ENCODE measurements around the gene TMEM238. TPM values are rescaled to one million over a fixed set of nuclear protein-coding genes. Genes with fewer than 3 reads are reported as not detected.

The TMEM238 gene
- polyA plus RNA-seq, 1 of the 3 experiments (the other 2 are of a cell fraction), result 0.12 TPM

DNA sequence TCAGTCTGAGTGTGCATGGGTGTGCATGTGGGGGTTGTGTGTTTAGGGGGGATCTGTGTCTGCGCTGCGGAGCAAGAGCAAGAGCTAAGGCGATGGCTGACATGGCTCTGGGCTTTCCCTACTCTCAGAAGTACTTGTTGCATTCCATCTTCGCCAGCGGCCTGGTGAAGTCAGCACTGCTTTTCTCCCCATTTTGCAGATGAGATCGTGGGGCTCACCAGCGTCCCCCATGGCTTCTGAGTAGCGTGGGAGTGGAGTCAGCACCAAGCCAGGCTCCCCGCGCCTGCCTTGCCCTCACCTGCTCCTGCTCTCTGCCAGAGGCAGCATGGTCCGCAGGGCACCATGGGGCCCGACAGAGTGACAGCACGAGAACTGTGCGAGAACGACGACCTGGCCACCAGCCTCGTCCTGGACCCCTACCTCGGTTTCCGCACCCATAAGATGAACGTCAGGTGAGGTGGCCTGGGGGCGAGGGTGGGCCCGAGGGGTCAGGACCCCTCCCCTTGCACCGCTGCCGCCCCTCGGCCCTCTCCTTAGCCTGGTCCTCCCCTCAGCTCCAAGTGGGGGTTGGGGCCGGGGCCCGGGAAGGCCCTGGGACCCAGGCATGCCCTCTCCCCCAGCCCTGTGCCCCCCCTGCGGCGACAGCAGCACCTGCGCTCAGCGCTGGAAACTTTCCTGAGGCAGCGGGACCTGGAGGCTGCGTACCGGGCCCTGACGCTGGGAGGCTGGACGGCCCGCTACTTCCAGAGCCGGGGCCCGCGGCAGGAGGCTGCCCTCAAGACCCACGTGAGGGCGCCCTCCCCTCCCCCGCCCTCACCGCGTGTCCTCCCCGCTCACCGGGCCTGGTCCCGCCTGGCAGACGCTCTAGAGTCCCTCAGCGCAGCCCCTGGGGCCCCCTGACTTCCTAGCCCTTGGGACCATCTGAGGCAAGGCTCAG lies 42.2 kb downstream of the TMEM238 start:
- H3F3A ChIP-seq (replicated peaks; ENCODE audit: insufficient read depth), result no peaks in the 10 kb centered on the region
- ChIA-PET CTCF (no interaction called here), POLR2A (no interaction called here)
- no peaks in the 10 kb centered on the region for H3K9me3 ChIP-seq
- H2AFZ ChIP-seq (ENCODE audit: low read depth), result no peak overlapping the region
- peak overlapping the region in 1 of 2 experiments; percentile 29; a peak in 2 of 4 replicates for H3K4me3 ChIP-seq (ENCODE audit: low read depth in 2 of 2, low read length in 1 of 2)
- H3K9me2 ChIP-seq, result no peaks in the 10 kb centered on the region
- 87% methylated on average over 31 of the region's 50 CpGs for WGBS (ENCODE audit: low lambda C conversion rate)
- peak overlapping the region; percentile 100; the same call in 1 of the 2 replicates for H3K4me2 ChIP-seq
- H4K20me1 ChIP-seq (ENCODE audit: insufficient read depth), result no peaks in the 10 kb centered on the region
- H3K27ac ChIP-seq (ENCODE audit: low read depth in 2 of 2, low read length in 1 of 2), result no peak overlapping the region
- TF ChIP-seq SMC3 (IDR thresholded peaks at IDR 0.05; ENCODE audit: low read depth, low read length) (no peak), MEF2A (IDR thresholded peaks at IDR 0.05; ENCODE audit: borderline replicate concordance, low read depth) (no peak)
- H3K79me2 ChIP-seq (ENCODE audit: insufficient read depth), result peaks cover 9% of the 10 kb centered on the region; the same call in 1 of the 2 replicates
- H3K9ac ChIP-seq, result no peak overlapping the region
- DNase-seq, result no peak
- peaks cover 0 to 44% of the 10 kb centered on the region in 2 experiments; a peak in 2 of 4 replicates for H3K4me1 ChIP-seq (ENCODE audit: control insufficient read depth in 1 of 2, insufficient read depth in 2 of 2, low read depth in 1 of 2, low read length in 1 of 2)
- peaks cover 0 to 4% of the 10 kb centered on the region in 2 experiments for H3K36me3 ChIP-seq (replicated peaks in 1 of 2; ENCODE audit: control insufficient read depth in 1 of 2, insufficient read depth in 2 of 2, low read length in 1 of 2)
- H3K27me3 ChIP-seq (ENCODE audit: insufficient read depth), result no peaks in the 10 kb centered on the region

GRCh38 chr19:55341171-55341588 lies 42.9 kb downstream of the TMEM238 start:
- H3K79me2 ChIP-seq (ENCODE audit: insufficient read depth), result peaks cover 9% of the 10 kb centered on the region; the same call in 1 of the 2 replicates
- no peaks in the 10 kb centered on the region for H3K9me2 ChIP-seq
- H3K4me2 ChIP-seq, result peak overlapping the region; percentile 100
- H2AFZ ChIP-seq (ENCODE audit: low read depth), result no peak overlapping the region
- peak; percentile 88 for DNase-seq
- H4K20me1 ChIP-seq (ENCODE audit: insufficient read depth), result no peaks in the 10 kb centered on the region
- TF ChIP-seq RAD21 (IDR thresholded peaks at IDR 0.05; ENCODE audit: low read length) (no peak), FOXM1 (IDR thresholded peaks at IDR 0.05; ENCODE audit: low read depth) (no peak), RXRA (IDR thresholded peaks at IDR 0.05; ENCODE audit: borderline replicate concordance, low read depth) (no peak), TEAD4 (IDR thresholded peaks at IDR 0.05; ENCODE audit: borderline replicate concordance, insufficient read depth) (no peak), TAF1 (IDR thresholded peaks at IDR 0.05; ENCODE audit: borderline replicate concordance, low read depth, low read length) (no peak), SIN3A (IDR thresholded peaks at IDR 0.05; ENCODE audit: borderline replicate concordance, low read depth, low read length) (no peak), ZBTB33 (IDR thresholded peaks at IDR 0.05; ENCODE audit: borderline replicate concordance, low read depth) (no peak), FOXJ3 (CRISPR knock-in tag; IDR thresholded peaks at IDR 0.05) (no peak), POLR2AphosphoS5 (IDR thresholded peaks at IDR 0.05; ENCODE audit: low read depth, low read length) (no peak), USF2 (IDR thresholded peaks at IDR 0.05; ENCODE audit: borderline replicate concordance, low read depth, low read length) (no peak), NRF1 (IDR thresholded peaks at IDR 0.05; ENCODE audit: low read depth, low read length) (no peak), EZH2phosphoT487 (IDR thresholded peaks at IDR 0.05; ENCODE audit: borderline replicate concordance, low read depth) (no peak), ELF1 (IDR thresholded peaks at IDR 0.05) (no peak), CHD2 (IDR thresholded peaks at IDR 0.05; ENCODE audit: low read length, partially characterized antibody) (no peak), FOSL2 (IDR thresholded peaks at IDR 0.05; ENCODE audit: borderline replicate concordance, low read depth) (no peak), RCOR1 (IDR thresholded peaks at IDR 0.05; ENCODE audit: low read length) (no peak), MEF2A (IDR thresholded peaks at IDR 0.05; ENCODE audit: borderline replicate concordance, low read depth) (no peak)
- peak overlapping the region; percentile 85; the same call in 1 of the 2 replicates for H3K9ac ChIP-seq
- no peaks in the 10 kb centered on the region for H3K27me3 ChIP-seq (ENCODE audit: insufficient read depth)
- CTCF ChIA-PET, result interaction anchor here (1.1 kb wide), 2 partner anchors 11 to 43 kb away, joined by 3 to 8 read pairs; partner anchors contain the start of gene TMEM238
- no peaks in the 10 kb centered on the region for H3F3A ChIP-seq (replicated peaks; ENCODE audit: insufficient read depth)
- 11% methylated on average over 13 of the region's 15 CpGs for WGBS (ENCODE audit: low lambda C conversion rate)
- H3K36me3 ChIP-seq (replicated peaks in 1 of 2; ENCODE audit: control insufficient read depth in 1 of 2, insufficient read depth in 2 of 2, low read length in 1 of 2), result peaks cover 0 to 4% of the 10 kb centered on the region in 2 experiments
- peak overlapping the region; percentile 56 to 87; a peak in 2 of 4 replicates for H3K27ac ChIP-seq (ENCODE audit: low read depth in 2 of 2, low read length in 1 of 2)
- H3K4me1 ChIP-seq (ENCODE audit: control insufficient read depth in 1 of 2, insufficient read depth in 2 of 2, low read depth in 1 of 2, low read length in 1 of 2), result peaks cover 0 to 44% of the 10 kb centered on the region in 2 experiments; a peak in 2 of 4 replicates
- peak overlapping the region; percentile 73 to 75 for H3K4me3 ChIP-seq (ENCODE audit: low read depth in 2 of 2, low read length in 1 of 2)
- POLR2A ChIA-PET, result interaction anchor here (0.6 kb wide), 1 partner anchor 9 kb away, joined by 3 read pairs; no protein-coding TSS in a partner anchor
- no peaks in the 10 kb centered on the region for H3K9me3 ChIP-seq
